Loucy (cell line): Measurements from ENCODE around the gene BDP1.
A peak's percentile ranks its signal among the peaks of the same experiment; 100 is the strongest.

Source experiments
- H2AFZ ChIP-seq: fragments of 200-600 bp; sonication (generic); 2 replicates; pipeline ENCODE4 v1.6.0; 2016; ENCODE audit warnings: antibody characterized with exemption, mild to moderate bottlenecking, low read length, moderate library complexity
- H3F3A ChIP-seq: fragments of 200-600 bp; 2 replicates; pipeline ENCODE4 v1.6.0; 2016; ENCODE audit warnings: antibody characterized with exemption, low read depth, mild to moderate bottlenecking
- H3K27me3 ChIP-seq: fragments of 200-600 bp; sonication (generic); 2 replicates; pipeline ENCODE4 v1.6.1; 2014; ENCODE audit warnings: low read length, mild to moderate bottlenecking; ENCODE audit not compliant: insufficient read depth, poor library complexity, severe bottlenecking
- H3K36me3 ChIP-seq: fragments of 200-600 bp; sonication (generic); 2 replicates; pipeline ENCODE4 v1.6.1; 2016; ENCODE audit warnings: low read length; ENCODE audit not compliant: insufficient read depth
- H3K4me1 ChIP-seq: fragments of 200-600 bp; sonication (generic); 2 replicates; pipeline ENCODE4 v1.5.1; 2014; ENCODE audit warnings: low read length, mild to moderate bottlenecking; ENCODE audit not compliant: insufficient read depth, poor library complexity, severe bottlenecking
- H3K4me2 ChIP-seq: fragments of 200-600 bp; sonication (generic); 2 replicates; pipeline ENCODE4 v1.6.0; 2014; ENCODE audit warnings: antibody characterized with exemption, low read length, low read depth, mild to moderate bottlenecking; ENCODE audit not compliant: poor library complexity, severe bottlenecking
- H3K4me3 ChIP-seq: fragments of 200-600 bp; sonication (generic); 2 replicates; pipeline ENCODE4 v1.5.1; 2014; ENCODE audit warnings: low read length, mild to moderate bottlenecking, mixed read lengths; ENCODE audit not compliant: poor library complexity, severe bottlenecking
- H3K79me2 ChIP-seq: fragments of 200-600 bp; sonication (generic); 2 replicates; pipeline ENCODE4 v1.6.1; 2014; ENCODE audit warnings: low read length; ENCODE audit not compliant: insufficient read depth
- H3K9ac ChIP-seq: fragments of 200-600 bp; sonication (generic); 2 replicates; pipeline ENCODE4 v1.6.0; 2014; ENCODE audit warnings: mild to moderate bottlenecking, low read depth, low read length, moderate library complexity; ENCODE audit not compliant: poor library complexity, severe bottlenecking
- H3K9me2 ChIP-seq: fragments of 200-600 bp; sonication (generic); replicated peaks from 2 replicates; pipeline ENCODE4 v1.6.1; 2016; ENCODE audit warnings: low read depth, low read length, mixed read lengths
- H3K9me3 ChIP-seq: fragments of 200-600 bp; sonication (generic); 2 replicates; pipeline ENCODE4 v1.6.1; 2014; ENCODE audit warnings: mild to moderate bottlenecking, antibody characterized with exemption, low read length, low read depth; ENCODE audit not compliant: insufficient read depth
- H4K20me1 ChIP-seq: fragments of 200-600 bp; sonication (generic); 2 replicates; pipeline ENCODE4 v1.6.0; 2014; ENCODE audit warnings: antibody characterized with exemption, low read length, mild to moderate bottlenecking; ENCODE audit not compliant: insufficient read depth, poor library complexity, severe bottlenecking
- CTCF ChIP-seq: fragments of 200-600 bp; sonication (generic); conservative IDR thresholded peaks from 2 replicates; pipeline ENCODE4 v1.5.1; 2014; ENCODE audit warnings: mild to moderate bottlenecking, antibody characterized with exemption, low read length
- EZH2phosphoT487 ChIP-seq: fragments of 200-600 bp; IDR thresholded peaks from 2 replicates; pipeline ENCODE4 v1.6.1; 2018; ENCODE audit warnings: antibody characterized with exemption, mild to moderate bottlenecking, moderate library complexity, borderline replicate concordance

Gene BDP1

GRCh38 chr5:71460693-71461092 lies 5.2 kb downstream of the BDP1 start:
- Histone ChIP-seq H3K4me1 (peaks cover 36% of the 10 kb centered on the region), H3K9me2 (no peaks in the 10 kb centered on the region), H3K36me3 (peaks cover 68% of the 10 kb centered on the region; the same call in 1 of the 2 replicates), H3K9me3 (no peaks in the 10 kb centered on the region), H3F3A (no peaks in the 10 kb centered on the region), H3K4me2 (peak overlapping the region; percentile 31), H3K27me3 (no peaks in the 10 kb centered on the region), H2AFZ (no peak overlapping the region), H4K20me1 (peaks cover 29% of the 10 kb centered on the region), H3K9ac (no peak overlapping the region), H3K4me3 (no peak overlapping the region), H3K79me2 (peaks cover 43% of the 10 kb centered on the region)
- TF ChIP-seq EZH2phosphoT487 = no peak
- no peak for TF ChIP-seq CTCF

- no peak overlapping the region for H3K4me3 ChIP-seq
- H3K27me3 ChIP-seq = no peaks in the 10 kb centered on the region
- no peaks in the 10 kb centered on the region for H3K9me3 ChIP-seq
- H3K79me2 ChIP-seq = peaks cover 42% of the 10 kb centered on the region
- peaks cover 74% of the 10 kb centered on the region for H3K36me3 ChIP-seq
- H3F3A ChIP-seq = no peaks in the 10 kb centered on the region
- no peak overlapping the region for H2AFZ ChIP-seq
- peaks cover 36% of the 10 kb centered on the region for H3K4me1 ChIP-seq
- H3K9me2 ChIP-seq = no peaks in the 10 kb centered on the region
- H3K9ac ChIP-seq = no peak overlapping the region
- H4K20me1 ChIP-seq = peaks cover 25% of the 10 kb centered on the region
- no peak for TF ChIP-seq EZH2phosphoT487
- no peak for TF ChIP-seq CTCF
- peak overlapping the region; percentile 31 for H3K4me2 ChIP-seq
Observed at GRCh38 chr5:71461360-71461759, 5.9 kb downstream of the BDP1 start.

- Histone ChIP-seq H3K9me3 (no peaks in the 10 kb centered on the region), H2AFZ (no peak overlapping the region), H3F3A (no peaks in the 10 kb centered on the region), H3K27me3 (no peaks in the 10 kb centered on the region), H4K20me1 (peaks cover 2% of the 10 kb centered on the region), H3K4me3 (no peak overlapping the region), H3K36me3 (peaks cover 40% of the 10 kb centered on the region), H3K4me2 (no peak overlapping the region), H3K9me2 (no peaks in the 10 kb centered on the region), H3K4me1 (no peaks in the 10 kb centered on the region), H3K79me2 (no peaks in the 10 kb centered on the region), H3K9ac (no peak overlapping the region)
- no peak for TF ChIP-seq EZH2phosphoT487
- no peak for TF ChIP-seq CTCF
Observed at GRCh38 chr5:71471193-71471592, 15.7 kb downstream of the BDP1 start.
